Measurements from ENCODE around the gene SH2D6.

GRCh38 chr2:85477884-85478283, 59.4 kb downstream of the SH2D6 start:
- TF ChIP-seq CTCF (IDR thresholded peaks at IDR 0.05 in 2 of 3, conservative IDR thresholded peaks at IDR 0.05 in 1 of 3; ENCODE audit: insufficient read depth in 2 of 3, low read depth in 1 of 3, low read length in 3 of 3) (no peak), ZNF134 (CRISPR knock-in tag; conservative IDR thresholded peaks at IDR 0.05) (no peak), KHSRP (IDR thresholded peaks at IDR 0.05) (no peak), SMAD2 (IDR thresholded peaks at IDR 0.05; ENCODE audit: low read depth, low read length) (no peak), ZNF224 (CRISPR knock-in tag; IDR thresholded peaks at IDR 0.05) (no peak)

All from K562 (cell line).